Measurements from ENCODE around the gene DMD.
"Not testable (repeated sequence)": the region's sequence is repeated elsewhere in the genome, so short reads cannot be mapped to it uniquely, and the experiment has no call there.

The DMD gene

GRCh38 chrX:31377821-31378220 is 1833.5 kb downstream of the DMD start:
- DNase-seq = not testable (repeated sequence)

- no peak for DNase-seq
Observed at GRCh38 chrX:31376408-31377022, 1834.8 kb downstream of the DMD start.

GRCh38 chrX:31374786-31375185 is 1836.6 kb downstream of the DMD start:
- DNase-seq = no peak

GRCh38 chrX:31371956-31372355 is 1839.4 kb downstream of the DMD start:
- DNase-seq = no peak

- no peak for DNase-seq
Observed at GRCh38 chrX:31367816-31368215, 1843.5 kb downstream of the DMD start.

GRCh38 chrX:31366041-31366440 is 1845.3 kb downstream of the DMD start:
- no peak for DNase-seq

GRCh38 chrX:31356275-31357212 is 1854.8 kb downstream of the DMD start:
- DNase-seq = peak; percentile 47

GRCh38 chrX:31355206-31355955 is 1856.0 kb downstream of the DMD start:
- DNase-seq = no peak

GRCh38 chrX:31353095-31353494 is 1858.3 kb downstream of the DMD start:
- no peak for DNase-seq

- peak; percentile 71 for DNase-seq
Observed at GRCh38 chrX:31350808-31351074, 1860.6 kb downstream of the DMD start.

GRCh38 chrX:31349515-31349914 is 1861.8 kb downstream of the DMD start:
- peak; percentile 52 for DNase-seq

- DNase-seq = no peak
Observed at GRCh38 chrX:31340587-31340986, 1870.8 kb downstream of the DMD start.

GRCh38 chrX:31338991-31339350 is 1872.4 kb downstream of the DMD start:
- DNase-seq = no peak

GRCh38 chrX:31337332-31337731 is 1874.0 kb downstream of the DMD start:
- DNase-seq = no peak

- DNase-seq = no peak
Observed at GRCh38 chrX:31336419-31336818, 1874.9 kb downstream of the DMD start.

- no peak for DNase-seq
Observed at GRCh38 chrX:31334997-31335396, 1876.4 kb downstream of the DMD start.

- DNase-seq = no peak
Observed at GRCh38 chrX:31333165-31333831, 1878.1 kb downstream of the DMD start.

- peak; percentile 17 for DNase-seq
Observed at GRCh38 chrX:31331928-31332327, 1879.4 kb downstream of the DMD start.

- DNase-seq = no peak
Observed at GRCh38 chrX:31331015-31331414, 1880.3 kb downstream of the DMD start.

GRCh38 chrX:31329298-31329697 is 1882.1 kb downstream of the DMD start:
- DNase-seq = no peak

- DNase-seq = peak; percentile 36
Observed at GRCh38 chrX:31323658-31324057, 1887.7 kb downstream of the DMD start.

- DNase-seq = peak; percentile 3
Observed at GRCh38 chrX:31320740-31321139, 1890.6 kb downstream of the DMD start.

- no peak for DNase-seq
Observed at GRCh38 chrX:31319586-31319985, 1891.8 kb downstream of the DMD start.

All from NCI-H69 (cell line).